HCT116 (cell line): ENCODE measurements around the gene PRR12. TPM values are rescaled to one million over a fixed set of nuclear protein-coding genes. Genes with fewer than 3 reads are reported as not detected.

Source experiments
- ATAC-seq: fragments of 200-7000 bp; cut with Tn5 transposase; 2 replicates; pipeline ENCODE4 v1.9.1; 2020; ENCODE audit warnings: mild to moderate bottlenecking, moderate library complexity
- BruUV-seq: library from RNA; stranded (reverse); fragments of 400-500 nt; replicated peaks from 2 replicates; lab custom pipeline; 2021; lab: Mats Ljungman, UMichigan
- CTCF ChIA-PET: fragments of 300-600 bp; sonication (Branson Sonifier 250); formaldehyde crosslinking; loops from one replicate; lab custom pipeline; 2021; ENCODE audit warnings: antibody characterized with exemption; lab: Charles Lee
- POLR2A ChIA-PET: fragments of 300-600, 350-600 bp; sonication (Branson Sonifier 250); formaldehyde crosslinking; loops from one replicate; lab custom pipeline; 2021; ENCODE audit warnings: antibody characterized with exemption; lab: Charles Lee
- RAD21 ChIA-PET, 2 experiments: fragments of 300-600 bp; sonication (Branson Sonifier 250); formaldehyde crosslinking; loops; one replicate each; lab custom pipeline; 2023; ENCODE audit warnings: low total read pairs in 2 of 2; ENCODE audit not compliant: uncharacterized antibody in 2 of 2, unreplicated experiment in 2 of 2, low non-redundant PET in 1 of 2; lab: Charles Lee
- DNase-seq: peaks from one replicate; pipeline ENCODE4 v3.0.0-alpha.2; 2010; ENCODE audit warnings: low read depth, low spot score
- H2AFZ ChIP-seq: fragments of 200-600 bp; shearing (Covaris generic), sonication (generic); 2 replicates; pipeline ENCODE4 v1.6.1; 2017; ENCODE audit warnings: low read depth, mixed run types, mixed read lengths, antibody characterized with exemption, low read length; ENCODE audit not compliant: poor library complexity, severe bottlenecking
- H3K27ac ChIP-seq: 2 replicates; pipeline ENCODE4 v1.5.1; 2012; ENCODE audit warnings: low read depth, low read length
- H3K27me3 ChIP-seq: fragments of 200-600 bp; sonication (generic); 2 replicates; pipeline ENCODE4 v1.6.1; 2016; ENCODE audit warnings: mixed run types, low read length, mixed read lengths; ENCODE audit not compliant: insufficient read depth
- H3K36me3 ChIP-seq, 2 experiments: fragments of 200-500 bp in 1 of 2; fragments of 200-600 bp in 1 of 2; sonication (Bioruptor generic) in 1 of 2; sonication (generic) in 1 of 2; 2 replicates each; pipeline versions ENCODE4 v1.5.1 to v1.6.1; 2014 to 2016; ENCODE audit warnings: low read length in 2 of 2, inconsistent platforms in 1 of 2, mixed read lengths in 1 of 2, mixed run types in 1 of 2; ENCODE audit not compliant: insufficient read depth in 2 of 2, control insufficient read depth in 1 of 2
- H3K4me1 ChIP-seq, 2 experiments: fragments of 200-600 bp in 1 of 2; sonication (generic) in 1 of 2; 2 replicates each; pipeline versions ENCODE4 v1.5.1 to v1.6.1; 2012 to 2017; ENCODE audit warnings: low read length in 2 of 2, inconsistent platforms in 1 of 2, mild to moderate bottlenecking in 1 of 2, mixed read lengths in 1 of 2, mixed run types in 1 of 2, moderate library complexity in 1 of 2; ENCODE audit not compliant: insufficient read depth in 2 of 2, control insufficient read depth in 1 of 2
- H3K4me2 ChIP-seq: fragments of 200-600 bp; sonication (generic); 2 replicates; pipeline ENCODE4 v1.6.1; 2017; ENCODE audit warnings: mixed run types, low read length, mixed read lengths
- H3K4me3 ChIP-seq, 2 experiments: fragments of 200-600 bp in 1 of 2; sonication (generic) in 1 of 2; replicated peaks in 1 of 2; 2 replicates each; pipeline ENCODE4 v1.5.1; 2011 to 2016; ENCODE audit warnings: low read length in 2 of 2, control low read depth in 1 of 2, low read depth in 1 of 2, mild to moderate bottlenecking in 1 of 2, mixed read lengths in 1 of 2, mixed run types in 1 of 2
- H3K79me2 ChIP-seq: fragments of 200-600 bp; sonication (generic); 2 replicates; pipeline ENCODE4 v1.6.1; 2017; ENCODE audit warnings: mild to moderate bottlenecking, mixed run types, low read length, moderate library complexity, mixed read lengths; ENCODE audit not compliant: insufficient read depth
- H3K9ac ChIP-seq: fragments of 200-600 bp; sonication (generic); 2 replicates; pipeline ENCODE4 v1.6.1; 2016; ENCODE audit warnings: low read length, mixed read lengths
- H3K9me2 ChIP-seq: fragments of 200-600 bp; sonication (generic), shearing (Covaris generic); 2 replicates; pipeline ENCODE4 v1.6.1; 2017; ENCODE audit warnings: mixed run types, mild to moderate bottlenecking, moderate library complexity; ENCODE audit not compliant: insufficient read depth
- H3K9me3 ChIP-seq, 2 experiments: fragments of 200-500 bp in 1 of 2; fragments of 200-600 bp in 1 of 2; sonication (Bioruptor generic) in 1 of 2; sonication (generic) in 1 of 2; 2 replicates each; pipeline ENCODE4 v1.6.1; 2014 to 2017; ENCODE audit warnings: low read length in 2 of 2, mixed read lengths in 2 of 2, inconsistent platforms in 1 of 2, low read depth in 1 of 2, mild to moderate bottlenecking in 1 of 2, mixed run types in 1 of 2, moderate library complexity in 1 of 2; ENCODE audit not compliant: control insufficient read depth in 1 of 2, insufficient read depth in 1 of 2
- H4K20me1 ChIP-seq: fragments of 200-600 bp; sonication (generic), shearing (Covaris generic); 2 replicates; pipeline ENCODE4 v1.6.1; 2017; ENCODE audit warnings: mixed run types, mild to moderate bottlenecking, moderate library complexity; ENCODE audit not compliant: insufficient read depth
- CEBPB ChIP-seq: IDR thresholded peaks from 2 replicates; pipeline ENCODE4 v1.6.1; 2012; ENCODE audit warnings: low read depth
- EGR1 ChIP-seq: IDR thresholded peaks from 2 replicates; pipeline ENCODE4 v1.6.1; 2012; ENCODE audit warnings: low read depth
- EZH2 ChIP-seq: fragments of 200-600 bp; sonication (generic); IDR thresholded peaks from 2 replicates; pipeline ENCODE4 v1.6.1; 2017; ENCODE audit warnings: antibody characterized with exemption, mixed run types
- EZH2phosphoT487 ChIP-seq: fragments of 200-600 bp; IDR thresholded peaks from 2 replicates; pipeline ENCODE4 v1.6.1; 2018; ENCODE audit warnings: antibody characterized with exemption, borderline replicate concordance
- FOSL1 ChIP-seq: IDR thresholded peaks from 2 replicates; pipeline ENCODE4 v1.6.1; 2012; ENCODE audit warnings: low read depth
- MAX ChIP-seq: IDR thresholded peaks from 2 replicates; pipeline ENCODE4 v1.6.1; 2012
- POLR2A ChIP-seq: IDR thresholded peaks from 2 replicates; pipeline ENCODE4 v1.7.0; 2011; ENCODE audit warnings: borderline replicate concordance; ENCODE audit not compliant: insufficient read depth, insufficient read length; ENCODE audit errors: extremely low read depth
- SIN3A ChIP-seq: IDR thresholded peaks from 2 replicates; pipeline ENCODE4 v1.6.1; 2012; ENCODE audit warnings: low read depth
- SRF ChIP-seq: IDR thresholded peaks from 2 replicates; pipeline ENCODE4 v1.6.1; 2012; ENCODE audit warnings: low read depth
- TCF7L2 ChIP-seq: IDR thresholded peaks from 2 replicates; pipeline ENCODE4 v1.7.0; 2011; ENCODE audit warnings: borderline replicate concordance, inconsistent platforms; ENCODE audit not compliant: insufficient read depth, insufficient read length; ENCODE audit errors: extremely low read depth
- ZFX ChIP-seq: fragments of 450-650 bp; IDR thresholded peaks from 2 replicates; pipeline ENCODE4 v1.6.1; 2017
- ZNF274 ChIP-seq: fragments of 200-500 bp; sonication (Bioruptor generic); IDR thresholded peaks from 2 replicates; pipeline ENCODE4 v1.6.1; 2014; ENCODE audit warnings: mild to moderate bottlenecking, low read depth, low read length, inconsistent platforms
- intact Hi-C: fragments of 100-400 bp; cut with micrococcal nuclease; formaldehyde crosslinking; loops from 2 replicates; pipeline ENCODE4 v1.10.0; 2022
- total RNA-seq: library from RNA; stranded (reverse); gene quantifications from one replicate; pipeline ENCODE4 v1.2.1, GENCODE V29; 2021; ENCODE audit not compliant: unreplicated experiment
- TF ChIP-seq, protein P1 (sequence below): IDR thresholded peaks from 2 replicates; pipeline ENCODE4 v1.6.1; 2012; ENCODE audit warnings: low read depth
- TF ChIP-seq, protein P2 (sequence below), 3 experiments: fragments of 200-600 bp in 1 of 3; sonication (generic) in 1 of 3; IDR thresholded peaks in 2 of 3; conservative IDR thresholded peaks in 1 of 3; 2 replicates each; pipeline ENCODE4 v1.5.1; 2012 to 2017; ENCODE audit warnings: low read depth in 2 of 3, low read length in 2 of 3, antibody characterized with exemption in 1 of 3, borderline replicate concordance in 1 of 3, control low read depth in 1 of 3, mild to moderate bottlenecking in 1 of 3, mixed read lengths in 1 of 3, mixed run types in 1 of 3, moderate library complexity in 1 of 3; ENCODE audit not compliant: insufficient read depth in 1 of 3
- TF ChIP-seq, protein P3 (sequence below): IDR thresholded peaks from 2 replicates; pipeline ENCODE4 v1.6.1; 2011; ENCODE audit warnings: mild to moderate bottlenecking, low read length, moderate library complexity; ENCODE audit not compliant: insufficient replicate concordance; ENCODE audit errors: extremely low read depth

PRR12 gene
- total RNA-seq, 1 experiment from 2014 or later, result 26.9 TPM

GRCh38 chr19:49635530-49636232 lies 44.7 kb downstream of the PRR12 start:
- intact Hi-C loops, result no loop called here
- no peak for DNase-seq
- TF ChIP-seq ZNF274 (no peak), ZFX (no peak), POLR2A (no peak), CEBPB (no peak), TCF7L2 (no peak), EGR1 (no peak), SIN3A (no peak), EZH2phosphoT487 (no peak), EZH2 (no peak), SRF (no peak), MAX (no peak), FOSL1 (no peak)
- TF ChIP-seq, protein P1, sequence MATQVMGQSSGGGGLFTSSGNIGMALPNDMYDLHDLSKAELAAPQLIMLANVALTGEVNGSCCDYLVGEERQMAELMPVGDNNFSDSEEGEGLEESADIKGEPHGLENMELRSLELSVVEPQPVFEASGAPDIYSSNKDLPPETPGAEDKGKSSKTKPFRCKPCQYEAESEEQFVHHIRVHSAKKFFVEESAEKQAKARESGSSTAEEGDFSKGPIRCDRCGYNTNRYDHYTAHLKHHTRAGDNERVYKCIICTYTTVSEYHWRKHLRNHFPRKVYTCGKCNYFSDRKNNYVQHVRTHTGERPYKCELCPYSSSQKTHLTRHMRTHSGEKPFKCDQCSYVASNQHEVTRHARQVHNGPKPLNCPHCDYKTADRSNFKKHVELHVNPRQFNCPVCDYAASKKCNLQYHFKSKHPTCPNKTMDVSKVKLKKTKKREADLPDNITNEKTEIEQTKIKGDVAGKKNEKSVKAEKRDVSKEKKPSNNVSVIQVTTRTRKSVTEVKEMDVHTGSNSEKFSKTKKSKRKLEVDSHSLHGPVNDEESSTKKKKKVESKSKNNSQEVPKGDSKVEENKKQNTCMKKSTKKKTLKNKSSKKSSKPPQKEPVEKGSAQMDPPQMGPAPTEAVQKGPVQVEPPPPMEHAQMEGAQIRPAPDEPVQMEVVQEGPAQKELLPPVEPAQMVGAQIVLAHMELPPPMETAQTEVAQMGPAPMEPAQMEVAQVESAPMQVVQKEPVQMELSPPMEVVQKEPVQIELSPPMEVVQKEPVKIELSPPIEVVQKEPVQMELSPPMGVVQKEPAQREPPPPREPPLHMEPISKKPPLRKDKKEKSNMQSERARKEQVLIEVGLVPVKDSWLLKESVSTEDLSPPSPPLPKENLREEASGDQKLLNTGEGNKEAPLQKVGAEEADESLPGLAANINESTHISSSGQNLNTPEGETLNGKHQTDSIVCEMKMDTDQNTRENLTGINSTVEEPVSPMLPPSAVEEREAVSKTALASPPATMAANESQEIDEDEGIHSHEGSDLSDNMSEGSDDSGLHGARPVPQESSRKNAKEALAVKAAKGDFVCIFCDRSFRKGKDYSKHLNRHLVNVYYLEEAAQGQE, result no peak
- TF ChIP-seq, protein P2, sequence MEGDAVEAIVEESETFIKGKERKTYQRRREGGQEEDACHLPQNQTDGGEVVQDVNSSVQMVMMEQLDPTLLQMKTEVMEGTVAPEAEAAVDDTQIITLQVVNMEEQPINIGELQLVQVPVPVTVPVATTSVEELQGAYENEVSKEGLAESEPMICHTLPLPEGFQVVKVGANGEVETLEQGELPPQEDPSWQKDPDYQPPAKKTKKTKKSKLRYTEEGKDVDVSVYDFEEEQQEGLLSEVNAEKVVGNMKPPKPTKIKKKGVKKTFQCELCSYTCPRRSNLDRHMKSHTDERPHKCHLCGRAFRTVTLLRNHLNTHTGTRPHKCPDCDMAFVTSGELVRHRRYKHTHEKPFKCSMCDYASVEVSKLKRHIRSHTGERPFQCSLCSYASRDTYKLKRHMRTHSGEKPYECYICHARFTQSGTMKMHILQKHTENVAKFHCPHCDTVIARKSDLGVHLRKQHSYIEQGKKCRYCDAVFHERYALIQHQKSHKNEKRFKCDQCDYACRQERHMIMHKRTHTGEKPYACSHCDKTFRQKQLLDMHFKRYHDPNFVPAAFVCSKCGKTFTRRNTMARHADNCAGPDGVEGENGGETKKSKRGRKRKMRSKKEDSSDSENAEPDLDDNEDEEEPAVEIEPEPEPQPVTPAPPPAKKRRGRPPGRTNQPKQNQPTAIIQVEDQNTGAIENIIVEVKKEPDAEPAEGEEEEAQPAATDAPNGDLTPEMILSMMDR (IDR thresholded peaks at IDR 0.05 in 2 of 3, conservative IDR thresholded peaks at IDR 0.05 in 1 of 3; ENCODE audit: borderline replicate concordance in 1 of 3, insufficient read depth in 1 of 3, low read depth in 2 of 3, low read length in 2 of 3), result no peak
- TF ChIP-seq, protein P3, sequence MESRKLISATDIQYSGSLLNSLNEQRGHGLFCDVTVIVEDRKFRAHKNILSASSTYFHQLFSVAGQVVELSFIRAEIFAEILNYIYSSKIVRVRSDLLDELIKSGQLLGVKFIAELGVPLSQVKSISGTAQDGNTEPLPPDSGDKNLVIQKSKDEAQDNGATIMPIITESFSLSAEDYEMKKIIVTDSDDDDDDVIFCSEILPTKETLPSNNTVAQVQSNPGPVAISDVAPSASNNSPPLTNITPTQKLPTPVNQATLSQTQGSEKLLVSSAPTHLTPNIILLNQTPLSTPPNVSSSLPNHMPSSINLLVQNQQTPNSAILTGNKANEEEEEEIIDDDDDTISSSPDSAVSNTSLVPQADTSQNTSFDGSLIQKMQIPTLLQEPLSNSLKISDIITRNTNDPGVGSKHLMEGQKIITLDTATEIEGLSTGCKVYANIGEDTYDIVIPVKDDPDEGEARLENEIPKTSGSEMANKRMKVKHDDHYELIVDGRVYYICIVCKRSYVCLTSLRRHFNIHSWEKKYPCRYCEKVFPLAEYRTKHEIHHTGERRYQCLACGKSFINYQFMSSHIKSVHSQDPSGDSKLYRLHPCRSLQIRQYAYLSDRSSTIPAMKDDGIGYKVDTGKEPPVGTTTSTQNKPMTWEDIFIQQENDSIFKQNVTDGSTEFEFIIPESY, result no peak
- TF ChIP-seq, all 23 proteins: peak for 0
- Histone ChIP-seq H3K9me2 (no peaks in the 10 kb centered on the region), H2AFZ (no peak overlapping the region), H3K9ac (no peak overlapping the region), H3K9me3 (no peaks in the 10 kb centered on the region), H3K27me3 (no peaks in the 10 kb centered on the region), H3K4me1 (peaks cover 11 to 37% of the 10 kb centered on the region in 2 experiments), H3K4me2 (no peak overlapping the region), H3K79me2 (peaks cover 5% of the 10 kb centered on the region; the same call in 1 of the 2 replicates), H3K4me3 (no peak overlapping the region), H3K36me3 (no peaks in the 10 kb centered on the region; a peak in 1 of 4 replicates), H4K20me1 (no peaks in the 10 kb centered on the region), H3K27ac (no peak overlapping the region)
- ChIA-PET POLR2A (no interaction called here), CTCF (no interaction called here), RAD21 (no interaction called here)
- no peak for ATAC-seq
- BruUV-seq, result no TSS peak
